Kasumi-1 (cell line): ENCODE measurements around the gene STAC3.
A peak's percentile ranks its signal among the peaks of the same experiment; 100 is the strongest.

Experiments
- DNase-seq, 2 experiments: peaks; one replicate each; lab custom pipeline; 2025; lab: John Stamatoyannopoulos, UW

Gene STAC3

DNA sequence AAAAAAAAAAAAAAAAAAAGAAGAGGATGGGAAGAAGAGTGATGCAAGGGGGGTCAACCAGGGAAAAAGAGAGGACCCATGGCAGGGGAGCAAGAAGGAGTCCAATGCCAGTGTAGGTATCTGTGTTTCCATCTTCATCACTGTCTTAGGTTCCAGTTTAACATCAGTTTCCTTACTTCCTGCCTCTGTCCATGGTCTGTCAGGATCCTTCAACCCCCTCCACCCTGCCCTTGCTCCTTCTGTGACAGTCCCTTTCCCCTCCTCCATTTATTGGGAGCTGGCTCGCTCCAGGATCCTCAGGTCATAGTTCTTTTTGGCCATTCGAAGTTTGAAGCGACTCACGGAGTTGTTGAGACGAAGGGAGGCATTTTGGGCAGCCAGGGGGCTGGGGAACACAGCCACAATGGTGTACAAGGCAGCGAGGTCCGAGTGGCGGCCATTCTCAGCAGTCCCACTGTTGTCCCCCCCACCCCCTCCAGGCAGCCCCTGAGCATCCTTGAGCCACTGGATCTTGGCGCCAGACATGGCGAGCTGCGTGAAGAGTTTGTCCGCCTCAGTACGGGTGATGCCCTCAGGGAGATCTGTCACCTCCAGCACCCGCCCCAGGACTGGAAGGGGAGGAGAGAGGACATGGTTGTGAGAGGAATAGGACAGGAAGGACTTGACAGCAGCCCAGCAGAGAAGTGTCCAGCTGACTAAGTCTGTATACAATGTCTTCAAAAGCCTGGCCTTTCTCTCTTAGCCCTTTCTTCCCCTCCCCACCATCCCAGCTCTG lies 3.7 kb upstream of the STAC3 start:
- DNase-seq: no peak

DNA sequence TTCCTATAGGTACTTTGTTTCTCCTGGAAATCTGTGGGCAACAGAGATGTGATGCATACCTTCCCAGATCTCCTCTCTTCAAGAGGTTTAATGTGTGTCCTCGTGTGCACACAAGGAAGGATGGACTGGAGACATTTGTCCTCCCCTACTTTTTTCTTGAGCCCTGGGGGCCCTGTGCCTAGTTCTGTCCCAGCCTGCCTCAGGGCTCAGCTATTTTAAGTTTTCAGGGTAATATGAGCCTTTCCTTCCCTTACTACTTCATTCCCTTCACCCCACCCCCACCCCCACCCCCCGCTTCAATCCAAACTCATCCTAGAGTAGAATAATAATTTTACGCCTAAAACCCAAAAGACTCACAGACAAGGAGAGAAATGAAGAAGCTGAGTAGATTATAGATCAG lies 446 bp downstream of the STAC3 start:
- no peak for DNase-seq

- DNase-seq: peak; percentile 75
These were observed 1.8 kb downstream of the STAC3 start for GRCh38 chr12:57248934-57249742.

DNA sequence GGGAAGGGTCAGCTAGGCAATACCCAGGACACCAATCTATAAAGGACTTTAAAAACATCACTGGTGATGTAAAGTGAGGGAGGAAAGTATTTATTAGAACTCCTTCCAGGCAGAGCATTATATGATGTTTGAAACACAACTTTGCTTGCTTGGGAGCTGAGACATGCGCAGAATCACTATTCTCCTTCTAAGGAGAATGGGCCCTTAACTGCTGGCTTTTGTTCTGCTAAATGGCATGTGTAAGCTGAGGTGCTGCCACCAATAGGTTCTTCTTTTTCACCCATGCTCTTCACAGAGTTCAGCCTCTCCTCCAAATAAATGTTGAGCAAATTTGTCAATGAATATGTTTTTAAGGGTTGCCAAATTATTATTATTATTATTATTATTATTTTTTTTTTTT lies 3.9 kb downstream of the STAC3 start:
- DNase-seq: no peak

GRCh38 chr12:57244312-57244696 lies 6.7 kb downstream of the STAC3 start:
- no peak for DNase-seq

GRCh38 chr12:57243521-57244311 lies 7.3 kb downstream of the STAC3 start:
- DNase-seq: peak; percentile 75 to 82

GRCh38 chr12:57242691-57243454 lies 8.1 kb downstream of the STAC3 start:
- peak; percentile 32 to 37 for DNase-seq

- no peak for DNase-seq
These were observed 8.7 kb downstream of the STAC3 start for GRCh38 chr12:57242329-57242690.

GRCh38 chr12:57241402-57242310 lies 9.3 kb downstream of the STAC3 start:
- DNase-seq: no peak

- DNase-seq: peak in 1 of 2 experiments; percentile 9
These were observed 10.0 kb downstream of the STAC3 start for GRCh38 chr12:57240926-57241401.

GRCh38 chr12:57240066-57240921 lies 10.7 kb downstream of the STAC3 start:
- DNase-seq: peak; percentile 18 to 40

DNA sequence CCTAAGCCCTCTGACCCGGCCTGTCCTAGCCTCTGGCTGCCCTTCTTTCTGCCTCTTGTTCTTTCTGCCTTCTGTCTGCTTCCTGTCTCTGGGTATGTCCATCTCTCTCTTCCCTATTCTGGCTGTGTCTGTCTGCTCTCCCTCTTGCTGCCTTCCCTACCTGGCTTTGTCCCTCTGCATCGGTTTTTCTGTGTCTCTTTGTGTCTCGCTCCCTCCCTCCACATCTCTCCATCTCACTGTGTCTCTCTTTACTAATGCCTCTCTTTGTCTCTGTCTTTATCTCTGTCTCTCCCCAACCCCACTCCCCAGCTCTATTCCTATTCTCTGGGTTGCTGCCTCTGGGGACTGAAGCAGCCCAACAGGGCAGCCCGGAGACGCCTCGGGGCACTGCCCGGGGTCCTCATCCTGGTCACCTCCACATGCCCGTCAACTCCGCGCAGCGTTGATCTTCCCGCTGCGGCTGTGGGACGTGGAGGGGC lies 11.4 kb downstream of the STAC3 start:
- DNase-seq: peak in 1 of 2 experiments; percentile 55

- peak; percentile 81 to 87 for DNase-seq
These were observed 12.0 kb downstream of the STAC3 start for GRCh38 chr12:57238854-57239554.

DNA sequence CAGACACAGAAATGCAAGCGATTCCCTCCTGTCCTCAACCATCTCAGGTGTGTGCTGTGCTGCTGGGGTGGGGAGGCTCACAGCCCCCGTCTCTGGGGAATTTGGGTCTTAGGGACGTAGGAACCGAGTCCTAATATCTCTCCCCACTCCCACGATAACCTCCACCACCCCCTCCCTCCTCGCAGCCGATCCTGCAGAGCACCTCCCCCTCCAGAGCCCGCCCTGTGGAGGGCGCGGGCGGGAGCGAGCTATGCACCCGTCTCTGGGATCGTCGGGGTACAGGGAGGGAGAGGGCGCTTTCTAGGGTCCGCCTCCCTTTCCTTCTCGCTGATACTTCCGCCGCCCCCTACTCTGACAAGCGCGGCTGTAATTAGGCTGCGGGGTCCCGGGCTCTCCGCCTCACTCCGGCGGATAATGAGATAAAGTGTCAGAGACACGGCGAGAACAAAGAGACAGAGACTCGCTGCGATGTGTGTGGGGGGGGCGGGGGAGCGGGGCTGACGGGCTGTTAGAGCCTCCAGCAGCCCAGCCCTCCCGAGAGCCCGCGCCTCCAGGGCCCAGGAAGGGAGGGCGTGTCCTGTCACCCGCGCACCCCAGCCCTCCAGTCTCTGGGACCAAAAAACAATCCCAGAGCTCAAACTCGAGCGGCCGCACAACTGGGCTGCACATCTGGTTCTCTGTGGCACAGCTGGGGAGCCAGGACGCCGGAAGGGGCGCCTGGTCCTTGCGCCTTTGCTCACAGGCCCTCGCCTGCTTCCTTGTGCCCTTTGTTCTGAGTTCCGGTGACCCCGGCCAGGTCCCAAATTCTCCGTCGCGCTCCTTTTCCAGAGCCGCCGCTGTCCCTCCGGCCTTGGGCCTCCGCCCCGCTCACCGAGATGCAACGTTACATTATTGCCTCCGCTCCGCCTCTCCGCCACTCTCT lies 12.8 kb downstream of the STAC3 start:
- peak; percentile 33 to 42 for DNase-seq

DNA sequence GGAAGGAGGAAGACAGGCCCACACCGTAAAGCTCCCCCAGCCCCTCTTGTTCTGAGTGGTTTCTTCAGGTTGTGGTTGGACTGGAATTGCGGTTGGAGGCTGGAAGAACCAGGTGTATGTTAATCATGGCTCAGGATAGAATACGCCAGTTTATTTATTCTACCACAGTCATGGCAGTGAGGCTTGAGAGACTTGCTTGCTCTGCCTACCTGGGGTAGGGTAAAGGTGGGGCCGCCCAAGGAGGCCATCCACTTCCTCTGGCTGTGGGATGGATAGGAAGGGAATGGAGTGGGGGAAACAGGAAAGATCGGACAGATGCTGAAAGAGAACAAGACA lies 13.4 kb downstream of the STAC3 start:
- no peak for DNase-seq

- DNase-seq: no peak
These were observed 13.9 kb downstream of the STAC3 start for GRCh38 chr12:57236925-57237595.
